Right lobe of liver (tissue), 4 donors: ENCODE results near the gene GRHL3.

ENCODE experiments used
- CTCF ChIP-seq, 4 donors: fragments of 200-600 bp in 3 of 4; fragments of 450-650 bp in 1 of 4; IDR thresholded peaks; one replicate each; pipeline versions ENCODE4 v1.5.1 to v1.8.0; 2016 to 2022; ENCODE audit warnings: antibody characterized with exemption in 4 of 4, mild to moderate bottlenecking in 2 of 4
- POLR2A ChIP-seq: fragments of 450-650 bp; IDR thresholded peaks from one replicate; pipeline ENCODE4 v1.6.1; 2017; ENCODE audit warnings: antibody characterized with exemption, mild to moderate bottlenecking
- donor health status: DM: no; HTN: no; CAD: no.
- donor health status: DM: no; HTN: no; CAD: no.
- donor health status: DM: no; HTN: yes; CAD: no.

DNA sequence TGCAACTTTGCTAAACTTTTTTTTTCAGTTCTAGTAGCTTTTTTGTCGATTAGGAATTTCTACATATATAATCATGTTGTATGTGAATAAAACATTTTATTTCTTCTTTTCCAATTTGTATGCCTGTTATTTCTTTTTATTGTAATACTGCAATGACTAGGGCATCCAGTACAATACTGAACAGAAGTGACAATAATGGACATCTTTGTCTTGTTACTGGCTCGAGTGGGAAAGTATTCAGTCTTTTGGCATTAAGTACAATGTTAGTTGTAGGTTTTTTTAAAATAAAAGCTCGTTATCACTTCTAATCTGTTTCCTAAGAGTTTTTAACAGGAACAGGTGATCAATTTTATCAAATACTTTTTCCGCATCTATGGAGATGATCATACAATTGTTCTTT is 84.6 kb downstream of the GRHL3 start:
- TF ChIP-seq CTCF (IDR thresholded peaks at IDR 0.05) (no peak), POLR2A (no peak)
